ENCODE results near the gene CD47.

GRCh38 chr3:108091498-108092250, 843 bp upstream of the CD47 start:
- TF ChIP-seq EZH2 (IDR thresholded peaks at IDR 0.05; ENCODE audit: low read length, unreplicated experiment) = no peak
- TF ChIP-seq, protein P1, sequence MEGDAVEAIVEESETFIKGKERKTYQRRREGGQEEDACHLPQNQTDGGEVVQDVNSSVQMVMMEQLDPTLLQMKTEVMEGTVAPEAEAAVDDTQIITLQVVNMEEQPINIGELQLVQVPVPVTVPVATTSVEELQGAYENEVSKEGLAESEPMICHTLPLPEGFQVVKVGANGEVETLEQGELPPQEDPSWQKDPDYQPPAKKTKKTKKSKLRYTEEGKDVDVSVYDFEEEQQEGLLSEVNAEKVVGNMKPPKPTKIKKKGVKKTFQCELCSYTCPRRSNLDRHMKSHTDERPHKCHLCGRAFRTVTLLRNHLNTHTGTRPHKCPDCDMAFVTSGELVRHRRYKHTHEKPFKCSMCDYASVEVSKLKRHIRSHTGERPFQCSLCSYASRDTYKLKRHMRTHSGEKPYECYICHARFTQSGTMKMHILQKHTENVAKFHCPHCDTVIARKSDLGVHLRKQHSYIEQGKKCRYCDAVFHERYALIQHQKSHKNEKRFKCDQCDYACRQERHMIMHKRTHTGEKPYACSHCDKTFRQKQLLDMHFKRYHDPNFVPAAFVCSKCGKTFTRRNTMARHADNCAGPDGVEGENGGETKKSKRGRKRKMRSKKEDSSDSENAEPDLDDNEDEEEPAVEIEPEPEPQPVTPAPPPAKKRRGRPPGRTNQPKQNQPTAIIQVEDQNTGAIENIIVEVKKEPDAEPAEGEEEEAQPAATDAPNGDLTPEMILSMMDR (conservative IDR thresholded peaks at IDR 0.05; ENCODE audit: low read depth, low read length) = no peak

Measured in PC-3 (cell line).